ENCODE measurements around the gene SLC34A2.
"Not testable (repeated sequence)": the region's sequence is repeated elsewhere in the genome, so short reads cannot be mapped to it uniquely, and the experiment has no call there.

Gene SLC34A2, protein sequence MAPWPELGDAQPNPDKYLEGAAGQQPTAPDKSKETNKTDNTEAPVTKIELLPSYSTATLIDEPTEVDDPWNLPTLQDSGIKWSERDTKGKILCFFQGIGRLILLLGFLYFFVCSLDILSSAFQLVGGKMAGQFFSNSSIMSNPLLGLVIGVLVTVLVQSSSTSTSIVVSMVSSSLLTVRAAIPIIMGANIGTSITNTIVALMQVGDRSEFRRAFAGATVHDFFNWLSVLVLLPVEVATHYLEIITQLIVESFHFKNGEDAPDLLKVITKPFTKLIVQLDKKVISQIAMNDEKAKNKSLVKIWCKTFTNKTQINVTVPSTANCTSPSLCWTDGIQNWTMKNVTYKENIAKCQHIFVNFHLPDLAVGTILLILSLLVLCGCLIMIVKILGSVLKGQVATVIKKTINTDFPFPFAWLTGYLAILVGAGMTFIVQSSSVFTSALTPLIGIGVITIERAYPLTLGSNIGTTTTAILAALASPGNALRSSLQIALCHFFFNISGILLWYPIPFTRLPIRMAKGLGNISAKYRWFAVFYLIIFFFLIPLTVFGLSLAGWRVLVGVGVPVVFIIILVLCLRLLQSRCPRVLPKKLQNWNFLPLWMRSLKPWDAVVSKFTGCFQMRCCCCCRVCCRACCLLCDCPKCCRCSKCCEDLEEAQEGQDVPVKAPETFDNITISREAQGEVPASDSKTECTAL

DNA sequence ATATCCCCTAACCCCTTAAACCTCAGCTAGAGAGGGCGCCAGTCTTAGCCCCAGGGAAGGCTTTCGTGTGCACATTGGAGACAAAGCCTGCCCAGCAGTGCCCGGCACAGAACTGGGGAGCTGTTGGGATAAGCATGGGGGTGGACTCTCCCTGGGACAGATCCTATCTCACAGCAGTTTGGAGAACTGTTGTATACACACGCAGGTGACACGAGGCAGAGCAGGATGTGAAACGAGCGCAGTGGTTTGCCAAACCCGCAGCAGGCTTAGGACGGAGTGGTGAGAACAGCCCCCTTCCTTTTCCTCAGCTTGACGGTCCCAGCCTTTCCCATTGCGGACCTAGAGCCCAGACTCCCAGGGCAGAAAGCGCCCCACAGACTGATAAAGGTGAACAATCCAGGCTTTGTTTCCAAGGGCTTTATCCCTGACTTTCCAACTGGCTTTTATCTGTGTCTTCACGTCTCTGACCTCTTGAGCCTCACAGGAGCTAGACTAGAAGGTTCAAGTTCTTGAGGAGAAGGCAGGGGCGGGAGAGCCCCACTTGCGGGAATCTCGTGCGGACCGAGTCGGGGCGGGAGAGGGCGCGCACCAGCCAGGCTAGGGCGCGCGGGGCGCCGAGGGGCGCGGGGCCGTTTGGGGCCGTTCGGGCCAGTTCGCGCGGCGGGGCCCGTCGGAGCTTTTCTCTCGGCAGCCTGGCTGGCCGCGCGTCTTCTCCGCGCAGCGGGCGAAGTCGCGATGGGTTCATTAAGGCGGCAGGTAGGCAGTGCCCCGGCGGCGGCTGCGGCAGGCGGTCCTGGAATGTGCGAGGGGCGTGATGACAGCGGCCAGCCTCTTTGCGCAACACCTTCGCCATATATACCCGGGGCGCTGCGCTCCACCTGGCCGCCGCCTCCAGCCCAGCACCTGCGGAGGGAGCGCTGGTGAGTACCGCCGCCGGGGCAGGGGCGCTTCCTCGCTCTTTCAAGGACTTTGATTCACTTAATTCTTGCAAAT lies at the start of gene SLC34A2:
SLC34A2 (plus strand) TSS at position 881 of the 993 bp plus-strand sequence. CDS start 6,650 bp downstream, outside the sequence.
- FAIRE-seq, result no peak

DNA sequence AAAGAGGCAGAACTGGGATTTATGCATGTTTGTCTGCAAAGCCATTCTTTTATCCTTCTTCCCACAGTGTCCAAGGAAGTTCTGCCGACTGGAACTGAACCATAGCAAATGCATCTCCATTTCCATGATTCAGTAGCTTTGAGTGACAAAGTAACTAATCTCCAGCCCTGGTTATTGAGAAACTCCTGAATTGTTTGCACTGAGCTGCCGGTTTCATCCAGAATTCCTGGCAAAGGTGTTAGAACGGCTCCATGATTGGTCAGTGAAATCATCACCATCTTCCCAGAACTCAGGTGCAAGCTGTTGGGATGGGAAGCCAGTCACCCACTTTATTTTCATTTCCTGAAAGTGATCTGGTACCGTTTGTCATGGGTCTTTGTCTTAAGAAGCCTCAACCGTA lies 47.0 kb upstream of the SLC34A2 start:
- FAIRE-seq, result no peak

DNA sequence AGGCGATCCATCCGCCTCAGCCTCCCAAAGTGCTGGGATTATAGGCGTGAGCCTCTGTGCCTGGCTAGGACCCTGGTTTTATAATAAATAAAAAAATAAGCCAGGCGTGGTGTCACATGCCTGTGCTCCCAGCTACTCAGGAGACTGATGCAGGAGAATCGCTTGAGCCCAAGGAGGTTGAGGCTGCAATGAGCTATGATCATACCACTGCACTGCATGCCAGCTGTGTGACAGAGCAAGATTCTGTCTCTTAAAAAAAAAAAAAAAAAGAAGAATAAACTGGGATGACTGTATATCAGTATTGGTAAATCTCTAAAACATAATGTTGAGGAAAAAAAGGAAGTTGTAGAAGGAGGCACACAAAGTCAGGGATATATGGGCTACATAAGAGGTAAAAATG lies 45.7 kb upstream of the SLC34A2 start:
- no peak for FAIRE-seq

DNA sequence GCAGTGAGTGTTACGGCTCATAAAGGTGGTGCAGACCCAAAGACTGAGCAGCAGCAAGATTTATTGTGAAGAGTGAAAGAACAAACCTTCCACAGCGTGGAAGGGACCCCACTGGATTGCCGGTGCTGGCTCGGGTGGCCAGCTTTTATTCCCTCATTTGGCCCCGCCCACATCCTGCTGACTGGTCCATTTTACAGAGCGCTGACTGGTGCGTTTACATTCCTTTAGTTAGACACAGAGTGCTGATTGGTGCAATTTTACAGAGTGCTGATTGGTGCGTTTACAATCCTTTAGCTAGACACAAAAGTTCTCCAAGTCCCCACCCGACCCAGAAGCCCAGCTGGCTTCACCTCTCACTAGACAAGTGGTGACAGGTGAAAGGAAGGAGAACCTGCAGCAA lies 42.0 kb upstream of the SLC34A2 start:
- not testable (repeated sequence) for FAIRE-seq

DNA sequence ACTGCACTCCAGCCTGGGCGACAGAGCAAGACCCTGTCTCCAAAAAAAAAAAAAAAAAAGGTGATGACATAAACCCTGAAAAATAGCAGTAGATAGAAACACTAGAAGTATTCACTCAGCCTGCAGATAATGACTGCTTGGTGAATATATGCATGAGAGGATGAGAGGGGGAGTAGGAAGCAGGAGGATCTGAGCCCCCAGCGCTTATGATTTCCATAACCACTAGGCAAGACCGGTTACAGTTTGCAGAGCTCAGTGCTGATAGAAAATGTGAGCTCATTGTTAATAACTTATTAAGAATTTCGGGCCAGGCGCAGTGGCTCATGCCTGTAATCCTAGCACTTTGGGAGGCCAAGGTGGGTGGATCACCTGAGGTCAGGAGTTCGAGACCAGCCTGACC lies 40.8 kb upstream of the SLC34A2 start:
- FAIRE-seq, result no peak

DNA sequence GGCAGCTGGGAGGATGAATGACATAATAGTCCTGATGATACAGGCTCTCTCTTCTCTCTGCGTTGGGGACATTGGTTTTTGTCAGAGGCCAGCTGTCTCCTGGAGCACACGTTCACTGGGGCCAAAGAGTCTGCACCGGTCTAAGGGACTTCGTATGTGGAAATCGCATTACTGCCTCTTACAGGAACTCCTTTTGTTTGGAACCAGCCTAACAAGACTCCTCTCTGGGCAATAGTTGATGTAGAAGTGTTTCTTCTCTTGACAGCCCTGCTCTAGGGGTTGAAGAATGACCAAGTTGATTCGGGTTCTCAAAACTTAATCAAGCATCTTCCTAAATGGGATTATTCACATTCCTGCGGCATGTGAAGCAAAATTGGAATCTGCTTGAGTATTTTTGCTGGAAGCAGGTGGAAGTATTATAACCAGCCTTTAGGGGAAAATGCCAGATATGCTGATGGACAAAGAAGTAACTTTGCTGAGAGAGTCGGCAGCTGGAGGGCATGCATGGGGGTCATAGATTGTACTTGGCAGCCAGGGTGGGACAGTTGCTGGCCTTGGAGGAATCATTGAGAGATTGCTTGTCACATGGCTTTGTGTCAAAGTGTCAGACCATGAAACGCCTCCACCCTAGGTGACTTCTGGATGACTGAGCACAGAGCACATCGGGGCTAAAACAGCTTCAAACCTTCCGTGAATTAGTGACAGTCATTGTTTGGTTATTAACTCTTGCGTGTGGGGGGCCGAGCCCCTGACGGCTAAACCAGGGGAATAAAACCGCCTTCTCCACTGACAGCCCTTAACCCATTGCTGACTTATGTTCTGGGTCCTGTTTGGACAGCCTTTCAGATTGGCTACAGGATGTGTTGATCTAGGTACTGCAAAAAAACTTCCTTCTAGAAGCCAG lies 34.4 kb upstream of the SLC34A2 start:
- no peak for FAIRE-seq

DNA sequence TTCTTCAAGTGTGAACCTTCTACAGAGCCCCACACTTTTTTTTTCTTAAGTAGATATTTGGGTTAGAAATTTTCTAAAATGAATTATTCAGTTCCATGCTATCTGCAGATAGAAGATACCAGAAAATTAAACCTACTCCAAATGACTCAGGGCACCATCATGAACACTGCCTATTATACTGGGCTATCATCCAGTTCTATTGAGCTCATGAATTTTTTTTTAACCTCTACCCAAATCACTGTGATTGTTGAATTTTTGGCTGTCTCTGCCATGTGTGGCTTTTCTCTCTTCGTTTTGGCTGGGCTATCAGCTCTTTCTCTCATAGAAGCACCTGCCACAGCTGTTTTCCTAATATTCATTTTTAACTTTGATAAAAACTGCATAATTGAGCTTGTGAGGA lies 31.0 kb upstream of the SLC34A2 start:
- FAIRE-seq, result no peak

DNA sequence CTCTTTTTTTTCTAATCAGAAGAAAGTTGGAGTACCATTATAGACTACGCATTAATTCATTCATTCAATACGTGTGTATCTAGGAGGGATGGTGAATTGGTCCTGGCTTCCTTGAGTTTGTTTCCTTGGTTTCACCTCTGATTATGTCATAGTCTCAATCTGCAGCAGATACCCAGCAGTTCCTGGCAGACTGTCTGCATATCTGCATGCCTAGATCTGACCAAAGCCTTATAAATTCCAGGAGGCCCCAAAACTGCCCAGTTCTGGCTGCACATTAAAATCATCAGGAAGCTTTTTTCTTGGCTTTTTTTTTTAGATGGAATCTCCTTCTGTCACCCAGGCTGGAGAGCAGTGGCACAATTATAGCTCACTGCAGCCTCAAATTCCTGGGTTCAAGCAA lies 27.2 kb upstream of the SLC34A2 start:
- no peak for FAIRE-seq

DNA sequence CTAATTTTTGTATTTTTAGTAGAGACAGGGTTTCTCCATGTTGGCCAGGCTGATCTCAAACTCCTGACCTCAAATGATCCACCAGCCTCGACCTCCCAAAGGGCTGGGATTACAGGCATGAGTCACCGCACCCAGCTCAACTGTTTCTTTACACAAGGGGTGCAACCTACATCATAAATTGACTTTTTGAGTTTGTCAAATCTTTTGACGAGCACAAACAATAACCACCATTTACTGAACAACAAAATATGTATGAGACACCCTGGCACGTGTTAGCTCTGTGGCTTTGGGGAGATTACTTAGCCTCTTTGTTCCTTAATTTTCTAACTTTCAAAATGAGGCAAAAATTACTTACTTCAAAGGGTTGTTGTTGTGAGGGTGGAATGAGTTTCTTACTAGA lies 23.5 kb upstream of the SLC34A2 start:
- FAIRE-seq, result no peak

DNA sequence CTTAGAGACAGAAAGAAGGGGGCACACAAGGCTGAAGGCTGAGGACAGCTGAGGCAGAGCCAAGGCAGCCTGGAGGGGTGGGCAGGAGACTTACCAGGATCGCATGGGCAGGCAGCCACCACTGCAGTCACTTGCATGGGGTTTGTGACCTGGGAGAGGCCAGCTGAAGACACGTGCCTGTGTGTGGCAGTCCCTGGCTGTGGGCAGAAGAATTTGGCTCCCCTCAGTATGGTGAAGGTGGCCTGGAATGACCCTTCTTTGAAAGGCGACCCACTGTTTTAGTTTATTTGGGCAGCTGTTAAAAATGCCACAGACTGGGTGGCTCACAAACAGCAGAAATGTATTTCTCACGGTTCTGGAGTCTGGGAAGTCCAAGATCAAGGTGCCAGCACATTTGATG lies 22.1 kb upstream of the SLC34A2 start:
- FAIRE-seq, result no peak

DNA sequence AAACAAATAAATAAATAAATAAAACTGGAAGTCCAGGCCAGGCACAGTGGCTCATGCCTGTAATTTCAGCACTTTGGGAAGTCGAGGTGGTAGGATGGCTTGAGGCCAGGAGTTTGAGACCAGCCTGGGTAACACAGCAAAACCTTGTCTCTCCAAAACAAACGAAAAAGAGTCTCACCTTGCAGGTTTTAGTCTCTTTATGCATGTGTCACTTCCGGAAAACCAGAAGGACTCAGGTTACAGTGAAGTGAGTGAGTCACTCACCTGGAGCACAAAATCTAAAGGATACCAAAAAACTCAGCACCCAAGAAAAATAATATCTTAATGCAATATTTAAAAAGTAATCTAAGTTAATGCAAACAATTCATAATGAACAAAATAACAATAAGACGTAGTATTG lies 20.1 kb upstream of the SLC34A2 start:
- no peak for FAIRE-seq

DNA sequence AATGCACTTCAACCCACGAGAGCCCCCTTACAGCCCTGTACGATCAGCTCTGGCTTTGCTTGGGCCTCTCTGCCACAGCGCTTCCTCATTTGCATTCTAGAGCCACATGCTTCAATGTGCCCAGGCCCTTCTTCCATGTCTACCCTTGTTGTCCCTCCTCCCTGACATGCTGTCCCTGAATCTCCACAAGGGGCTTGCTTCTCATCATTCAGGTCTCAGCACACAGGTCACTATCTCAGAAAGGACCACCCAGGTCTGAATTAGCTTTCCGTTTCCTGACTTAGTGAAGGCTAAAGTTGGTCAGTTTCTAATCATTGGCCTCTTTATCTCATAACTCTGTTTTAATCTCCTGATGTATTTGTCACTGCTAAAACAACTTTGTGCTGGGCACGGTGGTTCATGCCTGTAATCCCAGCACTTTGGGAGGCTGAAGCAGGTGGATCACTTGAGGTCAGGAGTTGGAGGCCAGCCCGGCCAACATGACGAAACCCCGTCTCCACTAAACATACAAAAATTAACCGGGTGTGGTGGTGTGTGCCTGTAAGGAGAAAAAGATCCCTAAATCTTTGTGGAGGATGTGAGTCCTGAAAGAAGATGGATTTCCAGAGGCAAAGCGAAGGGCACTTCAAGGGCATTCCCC lies 17.9 kb upstream of the SLC34A2 start:
- FAIRE-seq, result no peak

DNA sequence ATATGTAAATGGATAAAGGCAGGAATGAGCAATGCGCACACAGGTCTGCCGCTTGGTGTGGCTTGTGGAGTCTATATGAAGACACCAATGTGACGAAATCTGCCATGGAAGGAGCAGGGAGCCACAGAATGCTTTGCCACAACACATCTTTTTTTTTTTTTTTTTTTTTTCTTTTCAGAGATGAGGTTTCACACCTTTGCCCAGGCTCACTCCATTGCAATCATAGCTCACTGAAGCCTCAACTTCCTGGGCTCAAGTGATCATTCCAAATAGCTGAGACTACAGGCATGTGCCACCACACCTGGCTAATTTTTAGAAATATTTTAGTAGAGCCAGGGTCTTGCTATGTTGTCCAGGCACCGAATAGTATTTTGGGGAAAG lies 17.4 kb upstream of the SLC34A2 start:
- no peak for FAIRE-seq

DNA sequence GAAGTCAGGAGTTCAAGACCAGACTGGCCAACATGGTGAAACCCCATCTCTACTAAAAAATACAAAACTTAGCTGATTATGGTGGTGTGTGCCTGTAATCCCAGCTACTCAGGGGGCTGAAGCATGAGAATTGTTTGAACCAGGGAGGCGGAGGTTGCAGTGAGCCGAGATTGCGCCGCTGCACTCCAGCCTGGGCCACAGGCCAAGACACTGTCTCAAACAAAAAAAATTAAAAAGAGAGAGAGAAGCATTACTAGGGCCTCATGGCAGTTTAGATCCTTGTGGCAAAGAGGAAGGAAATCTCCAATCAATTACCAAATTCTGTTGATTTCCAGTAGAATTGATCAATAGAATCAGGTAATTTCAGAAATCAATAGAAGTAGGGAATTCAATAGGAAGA lies 16.8 kb upstream of the SLC34A2 start:
- no peak for FAIRE-seq

DNA sequence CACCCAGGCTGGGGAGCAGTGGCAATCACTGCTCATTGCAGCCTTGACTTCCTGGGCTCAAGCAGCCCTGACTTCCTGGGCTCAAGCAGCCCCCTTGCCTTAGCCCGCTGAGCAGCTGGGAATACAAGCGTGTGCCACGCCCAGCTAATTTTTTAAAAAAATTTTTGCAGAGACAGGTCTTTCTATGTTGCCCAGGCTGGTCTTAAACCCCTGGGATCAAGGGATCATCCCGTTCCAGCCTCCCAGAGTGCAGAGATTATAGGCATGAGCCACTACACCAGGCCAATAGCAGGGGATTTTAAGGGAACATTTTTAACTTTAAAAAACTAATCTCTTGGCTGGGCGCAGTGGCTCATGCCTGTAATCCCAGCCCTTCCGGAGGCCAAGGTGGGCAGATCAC lies 5.3 kb upstream of the SLC34A2 start:
- no peak for FAIRE-seq

DNA sequence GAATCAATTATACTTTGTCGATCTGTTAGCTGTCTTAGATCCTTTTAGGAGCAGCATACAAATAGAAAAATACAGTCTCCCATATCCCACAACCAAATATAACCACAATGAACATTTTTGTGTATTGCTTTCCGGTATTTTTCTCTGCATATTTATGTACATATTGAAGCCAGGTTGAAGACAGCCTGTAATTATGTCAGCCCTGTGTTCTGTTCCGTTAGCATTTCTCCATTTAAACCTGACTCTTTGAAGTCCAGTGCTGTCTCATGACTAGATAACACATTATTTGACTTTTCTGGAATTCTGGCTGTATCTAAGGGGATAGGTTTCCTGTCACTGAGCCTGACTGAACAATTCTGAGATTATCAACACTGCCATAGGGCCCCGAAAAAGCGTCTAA lies 4.0 kb upstream of the SLC34A2 start:
- no peak for FAIRE-seq

DNA sequence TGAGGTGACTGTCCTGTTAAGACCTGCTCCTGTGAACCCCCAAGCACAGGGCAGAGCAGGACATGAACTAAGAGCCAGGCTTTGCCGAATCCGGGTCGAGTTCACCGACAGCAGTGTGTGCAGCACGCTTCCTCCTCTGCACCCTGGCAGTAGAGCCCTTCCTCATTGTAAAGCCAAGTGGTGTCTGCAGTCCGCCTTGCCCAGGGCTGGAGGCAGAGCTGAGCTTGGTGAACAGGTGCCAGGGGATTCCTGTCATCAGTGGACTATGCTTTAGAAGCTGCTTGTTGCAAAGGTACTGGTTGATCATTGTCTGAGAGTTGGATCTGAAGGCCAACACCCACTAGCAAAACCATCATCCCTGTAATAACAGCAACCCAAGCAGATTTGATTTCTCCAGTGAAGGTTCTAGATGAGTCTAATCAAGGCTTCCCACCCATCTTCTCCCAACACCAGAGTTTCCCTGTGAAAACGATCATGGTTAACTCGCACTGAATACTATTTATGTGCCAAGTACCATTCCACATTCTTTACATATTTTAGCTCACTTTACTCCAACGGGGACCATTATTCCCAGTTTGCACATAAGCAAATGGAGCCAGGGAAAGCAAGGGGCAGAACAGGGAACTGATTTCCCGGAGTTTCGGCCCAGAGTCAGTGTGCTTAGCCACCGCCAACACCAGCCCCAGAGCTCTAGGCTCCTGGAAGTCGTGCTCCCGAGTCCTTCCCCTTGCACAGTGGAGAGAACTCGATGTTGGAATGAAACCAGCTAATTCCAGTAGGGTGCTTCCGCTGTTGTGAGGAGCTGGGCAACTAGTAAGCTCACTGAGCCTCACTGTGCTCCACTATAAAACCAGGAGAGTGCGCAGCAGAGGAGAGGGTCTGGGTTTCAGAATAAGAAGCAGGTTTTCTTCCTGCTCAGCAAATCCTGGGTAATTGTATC lies 1.4 kb upstream of the SLC34A2 start:
- no peak for FAIRE-seq

DNA sequence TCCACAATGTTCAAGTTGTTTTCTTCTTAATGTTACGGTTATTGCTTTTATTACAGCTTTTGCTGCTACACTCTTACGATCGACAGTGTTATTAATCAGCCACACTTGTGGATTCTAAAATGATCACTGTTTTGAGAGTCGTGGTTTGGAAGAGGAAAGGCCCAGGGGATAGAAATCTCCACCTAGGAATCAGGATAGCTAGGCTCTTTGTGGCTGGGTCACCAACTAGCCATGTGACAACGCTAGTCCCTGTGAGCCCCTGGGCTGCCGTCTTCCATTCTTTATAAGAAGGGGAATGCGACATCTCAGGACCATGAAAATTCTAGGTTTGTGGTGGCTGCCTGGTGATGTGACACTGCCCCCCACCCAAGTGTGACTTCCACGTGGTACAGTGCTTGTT lies 380 bp downstream of the SLC34A2 start:
- FAIRE-seq, result no peak

DNA sequence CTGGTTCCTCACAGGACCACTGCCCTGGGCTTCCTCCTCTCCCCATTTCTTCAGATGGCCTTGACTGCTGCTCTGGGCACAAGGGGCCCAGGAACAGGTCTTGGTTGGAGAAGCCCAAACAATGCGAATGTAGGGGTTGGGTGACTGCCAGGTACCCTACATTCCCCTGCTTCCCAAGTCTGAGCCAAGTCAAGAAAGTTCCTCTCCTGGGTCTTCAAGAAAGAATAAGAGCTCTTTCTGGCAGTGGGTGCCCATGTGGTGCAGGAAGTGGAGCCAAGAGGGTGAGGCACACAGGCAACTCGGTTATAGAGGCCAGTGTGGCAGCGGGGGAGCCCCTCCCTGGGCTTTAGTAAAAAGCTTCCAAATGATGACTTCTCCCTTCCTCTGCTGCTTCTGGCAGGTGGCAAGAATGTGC lies 2.7 kb downstream of the SLC34A2 start:
- no peak for FAIRE-seq

DNA sequence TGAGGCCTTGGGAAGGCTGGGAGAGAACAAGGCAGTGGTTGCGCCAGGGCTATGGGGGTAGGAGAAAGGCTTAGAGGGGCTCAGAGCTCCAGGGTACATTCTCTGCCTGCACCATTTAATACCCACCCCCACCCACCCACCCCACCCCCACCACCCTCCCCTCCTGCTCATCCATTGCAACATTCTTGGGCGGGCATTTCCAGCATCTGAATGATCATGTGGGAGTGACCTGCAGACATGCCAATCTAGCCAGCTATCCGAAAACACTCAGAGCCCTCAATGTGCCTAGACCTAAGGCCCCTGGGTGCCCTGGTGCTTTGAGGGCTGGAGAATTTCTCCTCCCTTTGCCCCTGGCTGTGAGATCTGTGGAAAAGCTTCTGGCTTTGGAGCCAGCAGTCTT lies 3.1 kb downstream of the SLC34A2 start:
- no peak for FAIRE-seq

Data from endometrium (tissue), 2 donors.